CD4-positive, alpha-beta T cell treated with Interleukin-21 for 1 hour (primary cell): ENCODE data around the gene RSPRY1.
A peak's percentile ranks its signal among the peaks of the same experiment; 100 is the strongest.
"Not testable (repeated sequence)": the region's sequence is repeated elsewhere in the genome, so short reads cannot be mapped to it uniquely, and the experiment has no call there.

ENCODE experiments used
- DNase-seq: peaks from one replicate; pipeline ENCODE4 v3.0.0-alpha.2; 2020

RSPRY1 gene

DNA sequence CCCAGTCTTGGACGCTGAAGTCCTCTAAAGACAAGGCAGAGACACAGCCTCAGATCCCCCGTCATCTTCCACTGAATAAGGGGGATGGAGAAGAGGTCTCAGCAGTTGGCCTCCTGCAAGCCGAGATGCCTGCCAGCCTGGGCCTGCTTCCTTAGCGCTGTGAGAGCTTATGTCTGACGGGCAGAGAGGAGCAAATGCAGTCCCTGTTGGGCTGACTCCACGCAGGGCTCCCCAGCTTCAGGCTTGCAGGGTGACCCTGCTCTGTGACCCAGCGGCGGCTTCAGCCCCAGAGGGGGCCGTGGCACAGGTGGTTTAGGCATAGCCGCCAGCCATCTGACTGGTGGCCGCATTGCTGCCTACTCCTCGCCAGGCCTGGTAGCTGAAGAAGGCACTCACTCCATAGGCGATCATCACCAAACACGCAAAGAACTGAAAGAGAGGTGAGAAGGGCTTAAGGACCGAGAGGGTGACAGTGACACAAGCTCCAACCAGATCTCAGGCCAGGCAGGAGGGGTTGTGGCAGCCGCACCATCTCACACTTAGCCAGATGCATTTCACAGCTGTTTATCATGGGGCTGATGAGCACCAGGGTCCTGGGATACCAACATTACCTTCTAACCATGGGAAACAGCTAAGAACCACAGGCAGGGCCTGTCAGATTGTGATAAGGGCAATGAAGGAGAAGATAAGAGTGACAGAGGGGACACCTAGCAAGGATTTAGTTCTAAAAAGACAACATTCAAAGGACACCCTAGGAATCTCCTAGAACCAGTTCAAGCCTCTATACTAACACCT lies 70.7 kb downstream of the RSPRY1 start:
- DNase-seq, result no peak

GRCh38 chr16:57257455-57258070 lies 71.4 kb downstream of the RSPRY1 start:
- no peak for DNase-seq

- DNase-seq, result no peak
Observed at GRCh38 chr16:57258226-57258909, 72.2 kb downstream of the RSPRY1 start.

DNA sequence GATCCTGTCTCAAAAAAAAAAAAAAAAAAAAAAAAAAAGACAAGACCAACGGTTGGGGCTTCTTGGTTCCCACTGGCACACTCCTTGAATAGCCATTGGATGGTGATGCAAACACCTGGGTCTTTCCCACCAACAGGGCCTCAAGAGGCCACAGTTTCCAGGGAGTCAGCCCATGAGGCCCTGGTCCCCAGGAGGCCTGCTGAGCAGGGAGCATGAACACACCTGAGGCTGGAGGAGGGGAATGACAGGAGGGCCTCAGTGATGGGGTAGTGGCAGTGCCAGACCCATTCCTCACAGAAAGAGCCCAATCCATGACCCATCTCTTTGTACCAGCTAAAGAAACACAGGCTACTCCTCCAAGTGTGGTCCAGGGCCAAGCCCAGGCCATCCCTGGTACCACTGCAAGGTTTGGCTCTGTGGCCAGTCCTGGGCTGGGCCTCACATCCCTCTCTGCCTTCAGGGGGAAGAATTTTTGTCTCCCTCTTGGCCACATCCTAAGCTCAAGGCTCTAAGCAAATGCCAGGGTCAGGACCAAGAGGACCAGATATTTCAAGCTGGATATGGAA lies 72.9 kb downstream of the RSPRY1 start:
- DNase-seq, result no peak

DNA sequence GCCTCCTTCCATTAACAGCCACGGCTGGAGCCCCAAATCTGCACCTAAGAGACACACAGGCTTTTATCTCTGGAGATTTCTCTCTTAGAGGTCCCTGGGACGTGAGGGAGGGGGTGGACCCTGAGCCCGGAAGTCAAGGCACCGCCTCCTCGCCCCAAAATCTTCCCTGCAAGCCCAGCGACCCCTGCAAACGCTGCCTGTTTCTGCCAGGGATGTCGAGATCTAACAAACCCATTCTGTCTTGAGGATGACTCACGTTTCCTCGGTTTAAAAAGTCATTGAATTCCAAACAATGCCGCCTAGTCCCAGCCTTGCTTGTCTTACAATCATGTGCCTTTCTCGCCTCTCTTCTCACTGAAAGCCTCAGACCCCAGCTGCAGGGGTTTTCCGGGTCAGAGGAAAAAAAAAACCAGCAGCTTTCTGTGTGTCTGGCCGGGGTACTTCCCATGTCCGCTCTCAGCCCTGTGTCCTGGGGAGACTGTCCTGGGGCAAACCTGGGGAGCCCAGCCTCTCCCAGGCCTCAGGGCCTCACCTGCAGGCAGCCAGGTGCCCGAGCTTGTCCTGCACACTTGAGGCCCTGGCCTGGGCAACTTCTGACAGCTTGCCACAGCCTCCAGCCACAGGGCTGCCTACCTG lies 74.3 kb downstream of the RSPRY1 start:
- DNase-seq, result no peak

- no peak for DNase-seq
Observed at GRCh38 chr16:57261806-57262205, 75.7 kb downstream of the RSPRY1 start.

GRCh38 chr16:57262841-57263540 lies 76.9 kb downstream of the RSPRY1 start:
- no peak for DNase-seq

GRCh38 chr16:57263541-57264351 lies 77.6 kb downstream of the RSPRY1 start:
- DNase-seq, result no peak

- DNase-seq, result no peak
Observed at GRCh38 chr16:57264381-57264780, 78.3 kb downstream of the RSPRY1 start.

DNA sequence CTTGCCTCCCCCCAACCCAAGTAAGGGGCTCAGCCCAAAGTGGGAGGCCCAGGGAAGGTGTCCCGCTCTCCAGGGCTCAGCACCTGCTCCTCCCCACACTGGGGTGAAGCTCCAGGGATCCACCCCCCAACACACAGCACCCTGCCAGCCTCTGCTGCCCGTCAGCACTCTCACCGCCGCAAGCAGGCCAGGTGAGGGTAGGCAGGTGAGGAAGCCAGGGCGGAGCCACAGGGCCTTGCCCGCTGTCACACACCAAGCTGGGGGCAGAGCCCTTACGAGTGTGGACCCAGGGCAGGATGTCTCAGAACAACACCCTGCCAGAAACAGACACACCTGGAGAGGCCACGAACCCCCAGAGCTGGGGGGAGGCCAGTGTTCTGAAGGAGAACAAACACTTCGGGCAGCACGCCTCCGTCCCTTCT lies 78.8 kb downstream of the RSPRY1 start:
- DNase-seq, result no peak

DNA sequence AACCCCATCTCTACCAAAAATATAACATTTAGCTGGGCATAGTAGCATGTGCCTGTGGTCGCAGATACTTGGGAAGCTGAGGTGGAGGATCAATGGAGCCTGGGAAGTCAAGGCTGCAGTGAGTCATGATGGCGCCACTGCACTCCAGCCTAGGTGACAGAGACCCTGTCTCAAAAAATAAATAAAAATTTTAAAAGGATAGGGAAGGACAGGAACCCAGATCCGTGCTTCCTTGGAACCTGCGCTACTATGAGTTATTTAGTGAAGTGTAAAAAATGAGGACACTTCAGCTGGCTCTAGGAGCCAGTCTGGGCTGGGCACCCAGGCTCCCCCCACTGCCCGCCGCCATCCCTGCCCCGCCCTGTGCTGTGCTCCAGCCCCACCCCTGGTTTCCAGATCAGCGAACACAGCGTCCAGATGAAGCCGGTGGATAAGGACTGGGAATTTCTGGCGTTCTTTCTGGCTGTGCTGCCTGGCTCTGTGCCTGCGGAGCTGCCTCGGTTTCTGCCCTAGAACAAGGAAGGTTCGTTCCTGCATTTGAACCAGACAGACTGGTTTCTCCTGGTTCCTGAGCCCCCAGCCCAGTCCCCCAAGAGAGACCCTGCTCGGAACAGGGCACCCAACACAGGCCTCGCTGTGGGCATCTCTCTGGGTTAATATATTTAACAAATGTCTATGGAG lies 79.9 kb downstream of the RSPRY1 start:
- no peak for DNase-seq

DNA sequence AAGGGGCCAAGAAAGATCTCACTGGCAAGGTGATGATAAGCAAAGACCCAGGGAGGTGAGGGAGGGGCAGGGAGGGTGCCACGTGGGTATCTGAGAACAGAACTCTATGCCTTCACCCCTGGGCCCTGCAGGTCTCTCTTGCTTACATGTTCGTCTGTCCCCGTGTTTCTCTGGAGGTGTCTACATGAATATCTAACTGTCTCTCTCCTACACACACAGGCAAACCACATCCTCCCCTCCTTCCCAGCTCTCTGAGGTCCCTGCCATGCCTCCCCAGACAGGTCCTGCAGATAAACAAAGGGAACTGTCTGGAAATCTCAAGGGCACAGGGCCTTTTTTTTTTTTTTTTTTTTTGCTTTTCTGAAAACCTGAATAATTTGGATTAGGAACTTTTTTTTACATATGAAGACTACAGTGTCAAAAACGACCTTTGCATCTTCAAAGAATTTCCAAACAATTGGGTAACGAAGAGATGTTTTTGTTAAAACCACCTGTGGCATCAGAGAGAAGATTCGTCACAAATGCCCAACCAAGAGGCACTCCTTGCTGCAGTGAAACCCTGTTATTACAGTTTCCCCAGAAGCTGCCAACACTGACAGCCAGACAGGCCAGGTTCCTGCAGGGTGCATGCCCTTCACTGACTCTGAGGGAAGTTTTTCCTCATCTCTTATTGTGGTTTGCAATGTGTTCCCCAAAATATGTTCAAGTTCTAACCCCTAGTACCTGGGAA lies 80.6 kb downstream of the RSPRY1 start:
- peak; percentile 42 for DNase-seq

GRCh38 chr16:57267343-57267742 lies 81.2 kb downstream of the RSPRY1 start:
- DNase-seq, result not testable (repeated sequence)

DNA sequence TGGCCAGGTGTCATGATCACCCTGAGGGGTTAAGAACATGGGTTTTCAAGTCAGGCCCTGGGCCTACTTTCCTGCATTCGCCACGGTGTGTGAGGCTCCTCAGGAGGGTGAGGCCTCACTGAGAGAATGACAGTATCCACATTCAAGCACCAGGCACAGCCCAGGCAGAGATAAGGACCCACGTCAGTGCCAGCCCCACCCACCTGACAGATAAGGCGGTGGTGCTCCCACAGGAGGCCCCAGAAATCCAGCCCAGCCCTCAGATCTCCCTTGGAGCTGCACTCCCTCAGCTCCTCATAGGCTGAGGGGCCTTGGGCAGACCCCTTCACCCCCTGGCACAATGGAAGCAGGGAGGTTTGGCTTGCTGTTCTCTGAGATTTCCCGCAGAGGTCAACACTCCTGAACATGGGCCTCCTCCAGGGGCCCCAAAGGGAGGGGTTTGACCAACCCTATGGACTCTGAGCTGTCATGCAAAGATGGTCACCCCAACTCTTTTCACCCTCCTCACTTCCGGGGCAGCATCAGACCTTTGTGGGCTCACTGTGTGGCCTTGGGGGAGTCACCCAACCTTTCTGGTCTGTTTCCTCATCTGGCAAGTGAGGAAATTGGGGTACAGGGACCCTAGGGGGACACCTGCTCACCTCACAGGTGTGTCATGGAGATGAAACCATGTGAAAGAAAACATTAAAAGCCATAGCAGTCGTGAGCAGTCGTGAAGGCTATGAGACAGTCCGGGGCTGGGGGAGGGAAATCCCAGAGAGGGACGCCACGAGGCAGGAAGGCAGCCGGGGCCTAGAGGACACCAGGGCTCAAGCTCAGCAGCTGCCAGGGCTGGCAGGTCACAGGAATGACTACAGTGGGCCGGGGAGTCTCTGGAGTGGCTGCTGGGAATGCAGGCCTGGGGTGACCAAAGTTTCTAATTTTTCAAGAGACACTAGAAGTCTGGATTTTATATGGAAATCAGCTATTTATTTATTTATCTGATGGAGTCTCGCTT lies 83.0 kb downstream of the RSPRY1 start:
- no peak for DNase-seq

GRCh38 chr16:57270221-57271062 lies 84.3 kb downstream of the RSPRY1 start:
- no peak for DNase-seq

DNA sequence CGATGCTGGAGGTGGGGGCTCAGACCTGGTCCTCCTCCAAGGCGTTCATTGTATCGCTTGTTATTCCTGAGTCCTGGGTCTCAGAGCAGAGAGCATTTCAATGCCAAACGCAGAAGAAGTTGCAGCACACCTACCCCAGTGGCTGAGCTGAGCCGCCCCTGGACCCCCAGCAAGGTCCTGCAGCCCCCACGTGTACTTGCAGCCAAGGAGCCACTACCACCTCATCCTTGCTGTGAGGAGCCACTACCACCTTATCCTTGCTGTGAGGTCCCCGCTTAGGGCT lies 84.9 kb downstream of the RSPRY1 start:
- no peak for DNase-seq

- no peak for DNase-seq
Observed at GRCh38 chr16:57271867-57272495, 85.9 kb downstream of the RSPRY1 start.

- no peak for DNase-seq
Observed at GRCh38 chr16:57273359-57273758, 87.2 kb downstream of the RSPRY1 start.
